Gastroesophageal sphincter (tissue), 3 donors: ENCODE data around the gene UBE2J2.

ENCODE experiments used
- EP300 ChIP-seq: sonication (generic); formaldehyde crosslinking; IDR thresholded peaks from one replicate; pipeline ENCODE4 v1.6.1; 2017; ENCODE audit warnings: antibody characterized with exemption, mild to moderate bottlenecking
- POLR2A ChIP-seq, 2 donors: fragments of 450-650 bp; IDR thresholded peaks; one replicate each; pipeline ENCODE4 v1.6.1; 2017; ENCODE audit warnings: antibody characterized with exemption in 2 of 2, mild to moderate bottlenecking in 2 of 2, moderate library complexity in 1 of 2
- TF ChIP-seq, protein P1 (sequence below), 4 experiments: fragments of 200-600 bp in 2 of 4; fragments of 450-650 bp in 2 of 4; sonication (generic) in 1 of 4; IDR thresholded peaks; one replicate each; pipeline ENCODE4 v1.5.1; 2017 to 2019; ENCODE audit warnings: antibody characterized with exemption in 4 of 4, mild to moderate bottlenecking in 2 of 4, moderate library complexity in 2 of 4

DNA sequence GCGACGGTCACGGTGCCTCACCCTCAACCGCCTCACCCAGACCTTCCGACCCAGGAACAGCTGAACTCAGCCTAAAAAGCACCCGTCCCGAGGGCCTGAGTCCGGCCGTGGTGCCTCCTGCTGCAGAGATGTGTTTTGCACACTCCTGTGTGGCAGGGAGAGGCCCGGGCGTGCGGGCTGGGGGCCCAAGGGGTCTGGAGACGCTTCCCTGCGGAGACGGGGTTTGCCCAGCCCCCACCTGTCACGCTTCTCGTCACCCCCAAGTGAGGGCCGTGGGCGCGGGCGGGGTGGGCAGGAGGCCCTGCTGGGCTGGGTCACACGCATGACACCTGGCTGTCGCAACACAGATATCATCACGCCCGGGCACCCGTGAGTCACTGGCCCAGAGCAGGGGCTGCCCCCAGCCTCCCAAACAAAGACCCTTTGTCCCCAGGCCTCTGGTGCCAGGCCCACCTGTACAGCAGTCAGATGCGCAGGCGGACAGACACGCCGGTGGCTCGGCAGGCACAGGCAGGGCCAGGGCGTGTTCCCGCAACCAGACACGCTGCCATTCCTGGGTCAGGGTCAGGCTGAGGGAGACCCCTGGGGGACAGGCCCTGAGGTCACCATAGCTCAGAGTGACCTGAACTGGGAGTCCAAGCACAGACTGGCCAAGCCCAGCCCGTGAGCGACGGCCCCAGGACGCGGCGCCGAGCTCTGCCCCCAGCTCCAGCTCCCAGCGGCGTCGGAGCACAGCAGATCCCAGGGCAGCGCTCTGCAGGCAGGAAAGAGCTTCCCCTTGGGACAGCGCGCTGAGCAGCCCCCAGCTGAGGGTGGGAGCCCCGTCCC, 35.6 kb downstream of the UBE2J2 start:
- TF ChIP-seq, protein P1, sequence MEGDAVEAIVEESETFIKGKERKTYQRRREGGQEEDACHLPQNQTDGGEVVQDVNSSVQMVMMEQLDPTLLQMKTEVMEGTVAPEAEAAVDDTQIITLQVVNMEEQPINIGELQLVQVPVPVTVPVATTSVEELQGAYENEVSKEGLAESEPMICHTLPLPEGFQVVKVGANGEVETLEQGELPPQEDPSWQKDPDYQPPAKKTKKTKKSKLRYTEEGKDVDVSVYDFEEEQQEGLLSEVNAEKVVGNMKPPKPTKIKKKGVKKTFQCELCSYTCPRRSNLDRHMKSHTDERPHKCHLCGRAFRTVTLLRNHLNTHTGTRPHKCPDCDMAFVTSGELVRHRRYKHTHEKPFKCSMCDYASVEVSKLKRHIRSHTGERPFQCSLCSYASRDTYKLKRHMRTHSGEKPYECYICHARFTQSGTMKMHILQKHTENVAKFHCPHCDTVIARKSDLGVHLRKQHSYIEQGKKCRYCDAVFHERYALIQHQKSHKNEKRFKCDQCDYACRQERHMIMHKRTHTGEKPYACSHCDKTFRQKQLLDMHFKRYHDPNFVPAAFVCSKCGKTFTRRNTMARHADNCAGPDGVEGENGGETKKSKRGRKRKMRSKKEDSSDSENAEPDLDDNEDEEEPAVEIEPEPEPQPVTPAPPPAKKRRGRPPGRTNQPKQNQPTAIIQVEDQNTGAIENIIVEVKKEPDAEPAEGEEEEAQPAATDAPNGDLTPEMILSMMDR (IDR thresholded peaks at IDR 0.05), result no peak
- TF ChIP-seq EP300, result no peak
- no peak for TF ChIP-seq POLR2A (IDR thresholded peaks at IDR 0.05)
